Measurements from ENCODE around the gene MESP1.

DNA sequence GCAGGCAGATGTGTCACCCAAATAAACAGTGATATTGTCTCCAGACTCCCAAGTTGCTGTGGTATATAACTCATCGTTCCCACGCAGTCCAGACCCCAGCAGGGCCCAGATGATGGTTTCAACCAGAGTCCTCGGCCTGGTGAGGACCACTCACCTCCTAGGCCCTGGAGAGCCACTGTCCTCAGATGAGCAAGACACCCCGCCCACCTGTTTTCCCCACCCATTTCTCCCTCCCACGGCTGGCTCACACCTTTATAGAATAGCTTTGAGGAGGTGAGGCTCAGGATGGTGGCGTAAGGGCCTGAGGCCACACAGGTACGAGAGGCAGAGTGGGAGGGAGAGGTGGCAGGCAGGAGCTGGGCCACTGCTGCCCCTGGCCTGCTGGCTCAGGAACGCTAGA lies 7.5 kb downstream of the MESP1 start:
- TF ChIP-seq, protein P1, sequence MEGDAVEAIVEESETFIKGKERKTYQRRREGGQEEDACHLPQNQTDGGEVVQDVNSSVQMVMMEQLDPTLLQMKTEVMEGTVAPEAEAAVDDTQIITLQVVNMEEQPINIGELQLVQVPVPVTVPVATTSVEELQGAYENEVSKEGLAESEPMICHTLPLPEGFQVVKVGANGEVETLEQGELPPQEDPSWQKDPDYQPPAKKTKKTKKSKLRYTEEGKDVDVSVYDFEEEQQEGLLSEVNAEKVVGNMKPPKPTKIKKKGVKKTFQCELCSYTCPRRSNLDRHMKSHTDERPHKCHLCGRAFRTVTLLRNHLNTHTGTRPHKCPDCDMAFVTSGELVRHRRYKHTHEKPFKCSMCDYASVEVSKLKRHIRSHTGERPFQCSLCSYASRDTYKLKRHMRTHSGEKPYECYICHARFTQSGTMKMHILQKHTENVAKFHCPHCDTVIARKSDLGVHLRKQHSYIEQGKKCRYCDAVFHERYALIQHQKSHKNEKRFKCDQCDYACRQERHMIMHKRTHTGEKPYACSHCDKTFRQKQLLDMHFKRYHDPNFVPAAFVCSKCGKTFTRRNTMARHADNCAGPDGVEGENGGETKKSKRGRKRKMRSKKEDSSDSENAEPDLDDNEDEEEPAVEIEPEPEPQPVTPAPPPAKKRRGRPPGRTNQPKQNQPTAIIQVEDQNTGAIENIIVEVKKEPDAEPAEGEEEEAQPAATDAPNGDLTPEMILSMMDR (conservative IDR thresholded peaks at IDR 0.05; ENCODE audit: low read depth, low read length), result no peak
- no peak for TF ChIP-seq EZH2phosphoT487 (IDR thresholded peaks at IDR 0.05; ENCODE audit: borderline replicate concordance, low read length)
- TF ChIP-seq EZH2 (IDR thresholded peaks at IDR 0.05; ENCODE audit: low read length, unreplicated experiment), result no peak

All from PC-3 (cell line).